Gastrocnemius medialis (tissue), 4 donors: ENCODE data around the gene CFC1.
"Not testable (repeated sequence)": the region's sequence is repeated elsewhere in the genome, so short reads cannot be mapped to it uniquely, and the experiment has no call there.

Experiments used
- POLR2A ChIP-seq, 2 donors: fragments of 450-650 bp; IDR thresholded peaks; one replicate each; pipeline ENCODE4 v1.6.1; 2017; ENCODE audit warnings: antibody characterized with exemption in 2 of 2, mild to moderate bottlenecking in 2 of 2, moderate library complexity in 2 of 2
- TF ChIP-seq, protein P1 (sequence below), 5 experiments: fragments of 450-650 bp in 3 of 5; fragments of 200-600 bp in 2 of 5; sonication (generic) in 2 of 5; IDR thresholded peaks in 4 of 5; conservative IDR thresholded peaks in 1 of 5; 1 replicate in 4 of 5; 2 replicates in 1 of 5; pipeline ENCODE4 v1.5.1; 2016 to 2019; ENCODE audit warnings: antibody characterized with exemption in 5 of 5, mild to moderate bottlenecking in 3 of 5, moderate library complexity in 3 of 5

DNA sequence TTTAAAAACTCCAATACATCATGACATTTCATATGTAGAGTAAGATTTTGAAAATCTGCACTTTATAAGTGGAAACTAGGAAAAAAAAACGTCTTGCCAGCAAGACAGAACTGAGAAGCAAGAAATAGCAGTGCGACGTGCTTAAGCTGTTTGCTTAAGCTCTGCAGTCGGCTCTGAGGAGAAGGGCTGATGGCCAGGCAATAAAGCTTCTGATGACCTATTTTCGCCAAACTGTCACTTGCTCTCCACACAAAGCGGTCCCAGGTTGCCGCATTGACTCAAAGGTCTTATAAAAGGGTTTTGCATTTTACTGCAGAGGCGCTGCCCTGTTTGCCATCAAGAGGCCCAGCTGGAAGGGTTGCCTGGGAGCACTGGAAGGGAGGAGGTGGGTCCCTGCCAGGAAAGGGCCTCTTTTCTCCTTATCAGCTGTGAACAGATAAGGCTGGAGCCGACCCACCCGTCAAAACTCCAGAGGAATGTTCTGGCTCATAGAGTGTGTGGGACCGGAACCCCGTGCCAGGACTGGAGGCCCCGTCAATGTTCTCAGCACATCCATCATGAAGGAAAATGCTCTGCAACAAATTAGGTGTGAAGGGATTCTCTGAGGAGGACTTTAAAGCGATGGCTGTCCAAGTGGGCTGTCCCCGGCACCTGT is 2.4 kb upstream of the CFC1 start:
- TF ChIP-seq POLR2A (IDR thresholded peaks at IDR 0.05), result not testable (repeated sequence)
- TF ChIP-seq, protein P1, sequence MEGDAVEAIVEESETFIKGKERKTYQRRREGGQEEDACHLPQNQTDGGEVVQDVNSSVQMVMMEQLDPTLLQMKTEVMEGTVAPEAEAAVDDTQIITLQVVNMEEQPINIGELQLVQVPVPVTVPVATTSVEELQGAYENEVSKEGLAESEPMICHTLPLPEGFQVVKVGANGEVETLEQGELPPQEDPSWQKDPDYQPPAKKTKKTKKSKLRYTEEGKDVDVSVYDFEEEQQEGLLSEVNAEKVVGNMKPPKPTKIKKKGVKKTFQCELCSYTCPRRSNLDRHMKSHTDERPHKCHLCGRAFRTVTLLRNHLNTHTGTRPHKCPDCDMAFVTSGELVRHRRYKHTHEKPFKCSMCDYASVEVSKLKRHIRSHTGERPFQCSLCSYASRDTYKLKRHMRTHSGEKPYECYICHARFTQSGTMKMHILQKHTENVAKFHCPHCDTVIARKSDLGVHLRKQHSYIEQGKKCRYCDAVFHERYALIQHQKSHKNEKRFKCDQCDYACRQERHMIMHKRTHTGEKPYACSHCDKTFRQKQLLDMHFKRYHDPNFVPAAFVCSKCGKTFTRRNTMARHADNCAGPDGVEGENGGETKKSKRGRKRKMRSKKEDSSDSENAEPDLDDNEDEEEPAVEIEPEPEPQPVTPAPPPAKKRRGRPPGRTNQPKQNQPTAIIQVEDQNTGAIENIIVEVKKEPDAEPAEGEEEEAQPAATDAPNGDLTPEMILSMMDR (IDR thresholded peaks at IDR 0.05 in 4 of 5, conservative IDR thresholded peaks at IDR 0.05 in 1 of 5), result not testable (repeated sequence)
